Placental pericyte (primary cell): ENCODE results near the gene THOC2. TPM values are rescaled to one million over a fixed set of nuclear protein-coding genes. Genes with fewer than 3 reads are reported as not detected.

ENCODE experiments used
- small RNA-seq: library from RNA; depleted of rRNA; stranded (forward); fragments of <200 nt; gene quantifications from one replicate; pipeline ENCODE3, GENCODE V24; 2012; ENCODE audit warnings: low replicate concordance
- total RNA-seq: library from RNA; depleted of rRNA; stranded (reverse); fragments of >200 nt; gene quantifications from 2 replicates; pipeline ENCODE4 v1.2.3, GENCODE V29; 2012

Gene THOC2
- 73.5 and 78.3 TPM in 2 replicates for total RNA-seq

GRCh38 chrX:123732670-123733363 lies at the start of gene THOC2:
TSS of gene THOC2 (minus strand) at chrX:123733052. CDS start at chrX:123733022, 30 bp downstream.

Small RNA genes lying within 50 kb of the gene (small RNA-seq; reads per million reads assigned to genes)
- gene AL030996.1 (not detected), gene RNU7-69P (not detected)

Other genes starting within 250 kb of the THOC2 start
- 40.0 and 50.8 TPM in 2 replicates for gene XIAP, start 127.0 kb upstream of the THOC2 start, total RNA-seq
- 71.8 and 76.2 TPM in 2 replicates for gene STAG2, start 228.7 kb upstream of the THOC2 start, total RNA-seq